Measurements from ENCODE around the gene GTF2IRD1.

GRCh38 chr7:74470504-74470903, 16.8 kb downstream of the GTF2IRD1 start:
- TF ChIP-seq CTCF (IDR thresholded peaks at IDR 0.05) (no peak), POLR2A (IDR thresholded peaks at IDR 0.05) (no peak)
